GM19238 (cell line): ENCODE results near the gene CCNYL1.

Source experiments
- DNase-seq: peaks from one replicate; pipeline ENCODE4 v3.0.0; 2011; ENCODE audit warnings: low spot score; ENCODE audit not compliant: insufficient read length

CCNYL1 gene

DNA sequence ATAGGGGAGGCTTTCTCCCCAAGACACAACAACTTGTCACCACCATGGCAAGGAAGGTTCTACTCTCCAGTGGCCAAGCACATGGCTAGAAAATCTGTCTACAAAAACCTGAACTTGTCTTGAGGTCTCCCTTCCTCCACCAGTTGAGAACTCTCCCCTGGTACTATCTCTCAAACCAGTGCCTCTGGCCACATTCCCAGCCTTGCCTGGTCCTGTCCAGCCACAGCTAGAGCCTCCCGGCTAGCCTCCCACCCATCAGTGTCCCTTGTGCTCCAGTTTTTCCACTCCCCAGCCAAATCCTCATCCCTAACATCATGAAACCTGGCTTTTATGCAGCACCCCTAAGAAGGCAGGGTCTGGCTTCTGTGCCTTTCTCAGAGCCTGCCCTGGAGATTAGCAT lies 79.5 kb downstream of the CCNYL1 start:
- no peak for DNase-seq

DNA sequence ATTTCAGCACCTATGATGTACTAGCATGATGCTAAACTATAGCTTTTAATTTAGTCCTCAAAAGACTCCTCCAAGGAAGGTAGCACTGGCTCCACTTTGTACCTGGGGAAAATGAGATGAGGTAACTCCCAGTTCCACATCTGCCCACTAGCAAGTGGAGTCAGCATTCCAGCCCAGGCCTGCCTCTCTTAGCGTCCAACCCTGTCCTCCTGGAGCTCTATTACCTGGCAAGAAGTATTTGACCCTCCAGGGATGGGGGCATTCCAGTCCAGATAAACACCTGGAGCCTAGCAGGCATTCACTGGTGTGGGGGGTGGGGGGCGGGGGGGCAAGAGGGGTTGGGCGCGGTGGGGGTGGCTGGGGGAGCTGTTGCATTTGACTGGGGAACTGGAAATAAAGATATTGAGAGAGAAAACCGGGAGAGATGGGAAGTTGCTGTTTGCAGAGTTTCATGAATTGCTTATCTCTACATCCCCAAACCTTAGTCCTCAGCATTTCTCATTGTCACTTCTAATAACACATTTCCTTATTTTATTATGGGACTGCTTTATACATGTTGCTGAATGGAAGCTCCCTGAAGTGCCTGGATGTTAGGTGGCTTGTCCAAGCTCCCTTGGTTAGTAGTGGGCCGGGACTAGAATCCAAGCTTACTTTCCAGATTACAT lies 80.3 kb downstream of the CCNYL1 start:
- no peak for DNase-seq

GRCh38 chr2:207792244-207792785 lies 80.9 kb downstream of the CCNYL1 start:
- DNase-seq: no peak

DNA sequence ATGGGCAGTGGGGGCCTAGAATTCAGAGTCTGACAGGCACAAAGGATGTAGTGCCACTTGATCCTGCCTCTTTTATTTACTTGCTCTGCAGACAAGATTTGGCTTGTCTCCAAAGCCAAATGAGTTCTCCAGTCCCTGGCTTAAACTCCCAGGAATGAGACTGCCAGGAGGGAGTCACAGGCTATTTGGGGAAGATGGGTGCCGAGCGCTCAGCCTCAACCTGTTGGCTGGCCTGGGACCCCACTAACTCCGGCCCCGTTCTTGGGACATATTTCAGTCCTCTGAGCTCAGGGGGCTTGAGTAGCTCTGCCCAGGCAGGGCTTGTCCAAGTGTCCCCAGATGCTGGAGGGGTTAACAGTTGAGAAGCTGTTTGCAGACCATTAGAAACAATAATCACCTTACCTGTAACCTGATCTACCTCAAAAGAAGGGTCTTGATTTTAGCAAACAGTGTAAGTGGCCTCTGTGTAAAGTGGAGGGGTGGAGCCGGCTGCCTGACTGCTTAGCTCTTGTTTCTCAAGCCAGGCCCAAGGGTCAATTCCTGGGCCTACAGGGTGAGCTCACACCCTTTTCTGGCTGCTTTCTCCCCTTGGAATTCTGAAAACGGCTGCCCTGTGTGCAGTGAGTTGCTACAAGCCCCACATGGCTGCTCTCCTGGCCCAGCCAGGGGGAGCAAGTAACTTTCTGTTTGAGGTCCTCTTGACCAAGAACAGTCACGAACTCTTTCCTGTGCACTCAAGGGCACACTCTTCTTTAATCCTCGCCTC lies 85.3 kb downstream of the CCNYL1 start:
- DNase-seq: no peak

- no peak for DNase-seq
These were observed 89.8 kb downstream of the CCNYL1 start for GRCh38 chr2:207801259-207801658.

- no peak for DNase-seq
These were observed 91.2 kb downstream of the CCNYL1 start for GRCh38 chr2:207802650-207803049.
